Peyer's patch (tissue), 4 donors: ENCODE data around the gene PSMD1.
A peak's percentile ranks its signal among the peaks of the same experiment; 100 is the strongest.

ENCODE experiments used
- CTCF ChIP-seq, 6 experiments: fragments of 450-650 bp in 4 of 6; fragments of 200-600 bp in 2 of 6; sonication (generic) in 1 of 6; IDR thresholded peaks; one replicate each; pipeline ENCODE4 v1.5.1; 2017 to 2019; ENCODE audit warnings: antibody characterized with exemption in 6 of 6, mild to moderate bottlenecking in 3 of 6, moderate library complexity in 1 of 6
- POLR2A ChIP-seq, 2 donors: fragments of 450-650 bp; IDR thresholded peaks; one replicate each; pipeline ENCODE4 v1.5.1; 2017; ENCODE audit warnings: antibody characterized with exemption in 2 of 2, mild to moderate bottlenecking in 2 of 2, moderate library complexity in 2 of 2

GRCh38 chr2:231050018-231050901 lies 6.4 kb upstream of the PSMD1 start:
- TF ChIP-seq CTCF (IDR thresholded peaks at IDR 0.05) (no peak), POLR2A (IDR thresholded peaks at IDR 0.05) (peak; percentile 27 to 36)
